Endothelial cell of umbilical vein (primary cell): ENCODE measurements around the gene URM1. TPM values are rescaled to one million over a fixed set of nuclear protein-coding genes. Genes with fewer than 3 reads are reported as not detected.

ENCODE experiments used
- BruUV-seq: library from RNA; stranded (reverse); fragments of 400-500 nt; replicated peaks from 2 replicates; lab custom pipeline; 2021; lab: Mats Ljungman, UMichigan
- CTCF ChIA-PET: fragments of 300-600, 350-600 bp; sonication (Branson Sonifier 250); formaldehyde crosslinking; loops from one replicate; lab custom pipeline; 2021; ENCODE audit warnings: antibody characterized with exemption, inconsistent platforms; lab: Charles Lee
- POLR2A ChIA-PET: fragments of 300-600, 350-600 bp; sonication (Branson Sonifier 250); formaldehyde crosslinking; loops from one replicate; lab custom pipeline; 2021; ENCODE audit warnings: antibody characterized with exemption, inconsistent platforms; lab: Charles Lee
- DNase-seq: peaks from one replicate; pipeline ENCODE4 v3.0.0-alpha.2; 2011; ENCODE audit warnings: low read depth, low spot score
- FAIRE-seq: peaks from 2 replicates; lab custom pipeline; 2011; peaks lifted over from hg19 to GRCh38; lab: Jason Lieb, UNC
- H2AFZ ChIP-seq: 2 replicates; pipeline ENCODE4 v1.6.0; 2012; ENCODE audit warnings: low read depth, low read length, control low read depth, inconsistent platforms
- H3K27ac ChIP-seq: 2 replicates; pipeline ENCODE4 v1.5.1; 2011; ENCODE audit warnings: low read depth, mild to moderate bottlenecking, control low read depth, low read length, moderate library complexity; ENCODE audit not compliant: insufficient read depth
- H3K27me3 ChIP-seq, 2 experiments: 2 replicates each; pipeline versions ENCODE4 v1.6.0 to v1.6.1; 2011; ENCODE audit warnings: low read length in 2 of 2, mixed read lengths in 1 of 2; ENCODE audit not compliant: control insufficient read depth in 2 of 2, insufficient read depth in 2 of 2
- H3K36me3 ChIP-seq, 2 experiments: 2 replicates in 1 of 2; 3 replicates in 1 of 2; pipeline ENCODE4 v1.5.1; 2011; ENCODE audit warnings: low read length in 2 of 2, mild to moderate bottlenecking in 1 of 2, moderate library complexity in 1 of 2; ENCODE audit not compliant: control insufficient read depth in 2 of 2, insufficient read depth in 2 of 2; ENCODE audit errors: extremely low read depth in 1 of 2
- H3K4me1 ChIP-seq: 3 replicates; pipeline ENCODE4 v1.5.1; 2011; ENCODE audit warnings: mild to moderate bottlenecking, low read length; ENCODE audit not compliant: control insufficient read depth, insufficient read depth; ENCODE audit errors: extremely low read depth
- H3K4me2 ChIP-seq: 2 replicates; pipeline ENCODE4 v1.6.1; 2011; ENCODE audit warnings: low read length, control low read depth, mixed read lengths; ENCODE audit not compliant: insufficient read depth
- H3K4me3 ChIP-seq, 3 experiments: fragments of 200-600 bp in 1 of 3; sonication (generic), shearing (Covaris generic) in 1 of 3; replicated peaks in 1 of 3; 2 replicates each; pipeline ENCODE4 v1.5.1; 2011 to 2016; ENCODE audit warnings: control low read depth in 3 of 3, low read length in 3 of 3, mild to moderate bottlenecking in 2 of 3, inconsistent platforms in 1 of 3, low read depth in 1 of 3, moderate library complexity in 1 of 3; ENCODE audit not compliant: insufficient read depth in 1 of 3
- H3K79me2 ChIP-seq: 2 replicates; pipeline ENCODE4 v1.6.0; 2012; ENCODE audit warnings: low read length, inconsistent platforms; ENCODE audit not compliant: control insufficient read depth, insufficient read depth
- H3K9ac ChIP-seq: replicated peaks from 2 replicates; pipeline ENCODE3; 2011; ENCODE audit warnings: low read length, control low read depth; ENCODE audit not compliant: insufficient read depth; ENCODE audit errors: extremely low read depth
- H3K9me1 ChIP-seq: replicated peaks from 3 replicates; pipeline ENCODE4 v1.6.0; 2011; ENCODE audit warnings: mild to moderate bottlenecking, low read length; ENCODE audit not compliant: control insufficient read depth, insufficient read depth; ENCODE audit errors: extremely low read depth
- H3K9me3 ChIP-seq: replicated peaks from 2 replicates; pipeline ENCODE4 v1.5.1; 2012; ENCODE audit warnings: low read length, inconsistent platforms; ENCODE audit not compliant: control insufficient read depth, insufficient read depth
- H4K20me1 ChIP-seq: replicated peaks from 2 replicates; pipeline ENCODE3; 2011; ENCODE audit warnings: mild to moderate bottlenecking, low read length; ENCODE audit not compliant: control insufficient read depth, insufficient read depth; ENCODE audit errors: extremely low read depth
- CTCF ChIP-seq, 2 donors: IDR thresholded peaks; 1 replicate in 1 of 2; 2 replicates in 1 of 2; pipeline ENCODE4 v1.5.1; 2011; ENCODE audit warnings: low read length in 2 of 2, mild to moderate bottlenecking in 2 of 2, moderate library complexity in 2 of 2, control low read depth in 1 of 2, inconsistent platforms in 1 of 2, low read depth in 1 of 2; ENCODE audit not compliant: insufficient read depth in 1 of 2; ENCODE audit errors: extremely low read depth in 1 of 2
- EZH2 ChIP-seq: IDR thresholded peaks from 2 replicates; pipeline ENCODE4 v1.6.1; 2012; ENCODE audit warnings: borderline replicate concordance, low read depth, mild to moderate bottlenecking, moderate library complexity, low read length, inconsistent platforms; ENCODE audit not compliant: severe bottlenecking
- FOS ChIP-seq: IDR thresholded peaks from 2 replicates; pipeline ENCODE4 v1.6.1; 2011; ENCODE audit warnings: mild to moderate bottlenecking, low read length, moderate library complexity, borderline replicate concordance; ENCODE audit not compliant: insufficient read depth
- GATA2 ChIP-seq: IDR thresholded peaks from 2 replicates; pipeline ENCODE4 v1.7.0; 2011; ENCODE audit warnings: low read depth, mild to moderate bottlenecking, moderate library complexity, mixed read lengths, low read length; ENCODE audit not compliant: insufficient read length, insufficient read depth
- JUN ChIP-seq: IDR thresholded peaks from 2 replicates; pipeline ENCODE4 v1.6.1; 2011; ENCODE audit warnings: borderline replicate concordance, low read depth; ENCODE audit not compliant: insufficient read length, insufficient read depth
- MAX ChIP-seq: IDR thresholded peaks from 2 replicates; pipeline ENCODE4 v1.6.1; 2011; ENCODE audit not compliant: insufficient read depth, insufficient read length
- MYC ChIP-seq: IDR thresholded peaks from one replicate; pipeline ENCODE4 v1.6.1; 2011; ENCODE audit warnings: mild to moderate bottlenecking, low read depth, low read length
- POLR2A ChIP-seq: IDR thresholded peaks from 2 replicates; pipeline ENCODE4 v1.6.1; 2012; ENCODE audit warnings: low read depth, mild to moderate bottlenecking, control low read depth, low read length
- POLR2AphosphoS5 ChIP-seq: IDR thresholded peaks from 2 replicates; pipeline ENCODE4 v1.6.1; 2012; ENCODE audit warnings: low read depth, mild to moderate bottlenecking, control low read depth, low read length, moderate library complexity; ENCODE audit not compliant: insufficient read depth
- dilution Hi-C: fragments of 300-500 bp; cut with MboI; formaldehyde crosslinking; loops from one replicate; pipeline ENCODE4 v1.15.0; 2019; ENCODE audit warnings: low sequenced_read_pairs; ENCODE audit not compliant: extremely low pct_ligation_motif_present
- intact Hi-C: fragments of 100-400 bp; cut with micrococcal nuclease; formaldehyde crosslinking; loops from one replicate; pipeline ENCODE4 v1.10.0; 2022
- polyA plus RNA-seq, 4 experiments: library from polyadenylated mRNA; depleted of rRNA in 3 of 4; stranded (reverse) in 3 of 4; unstranded in 1 of 4; fragments of >200 nt; gene quantifications; 2 replicates each; pipeline versions ENCODE4 v1.2.1 to v1.2.3, GENCODE V29; 2011 to 2012; ENCODE audit warnings: missing spikeins in 1 of 4
- total RNA-seq: library from RNA; stranded (reverse); gene quantifications from 2 replicates; pipeline ENCODE4 v1.2.3, GENCODE V29; 2021

URM1 gene
- total and polyA plus RNA-seq, 2 donors (not counting 3 experiments of a cell fraction or from before 2014, with no cell fraction given) = 86.5 to 100 TPM

GRCh38 chr9:128397831-128398230 is 26.7 kb downstream of the URM1 start:
- POLR2A ChIA-PET = no interaction called here
- Histone ChIP-seq H3K9me1 (no peaks in the 10 kb centered on the region), H3K9me3 (no peaks in the 10 kb centered on the region), H3K27me3 (no peaks in the 10 kb centered on the region), H3K4me3 (no peak overlapping the region), H3K27ac (no peak overlapping the region), H3K4me2 (no peak overlapping the region), H2AFZ (no peak overlapping the region), H3K79me2 (no peaks in the 10 kb centered on the region), H3K36me3 (no peaks in the 10 kb centered on the region), H3K9ac (no peak overlapping the region), H3K4me1 (peaks cover 5% of the 10 kb centered on the region), H4K20me1 (no peaks in the 10 kb centered on the region)
- TF ChIP-seq POLR2AphosphoS5 (no peak), JUN (no peak), GATA2 (no peak)
- FAIRE-seq (no peak), DNase-seq (no peak)
- intact Hi-C loops = no loop called here
- CTCF ChIA-PET = interaction anchor here (1.0 to 3.3 kb wide), 6 partner anchors 9 to 102 kb away, joined by 3 to 14 read pairs (median 8); partner anchors contain the start of genes CERCAM and URM1
- dilution Hi-C loops = no loop called here
- no TSS peak for BruUV-seq

GRCh38 chr9:128399861-128400260 is 28.7 kb downstream of the URM1 start:
- DNase-seq (no peak), FAIRE-seq (no peak)
- CTCF ChIA-PET = interaction anchor here (2.1 kb wide), 1 partner anchor 11 kb away, joined by 9 read pairs; no protein-coding TSS in a partner anchor
- H3K27me3 ChIP-seq = no peaks in the 10 kb centered on the region
- TF ChIP-seq MAX (no peak), GATA2 (no peak), FOS (no peak), POLR2AphosphoS5 (no peak), POLR2A (no peak), CTCF (IDR thresholded peaks at IDR 0.05; ENCODE audit: extremely low read depth in 1 of 2, insufficient read depth in 1 of 2, low read depth in 1 of 2, low read length in 2 of 2) (no peak), MYC (no peak), EZH2 (no peak), JUN (no peak)
- peaks cover 5% of the 10 kb centered on the region for H3K4me1 ChIP-seq
- no peaks in the 10 kb centered on the region for H3K79me2 ChIP-seq
- H3K36me3 ChIP-seq = no peaks in the 10 kb centered on the region
- no peak overlapping the region for H3K27ac ChIP-seq
- no peak overlapping the region for H3K9ac ChIP-seq
- intact Hi-C loops (no loop called here), dilution Hi-C loops (no loop called here)
- POLR2A ChIA-PET = no interaction called here
- H3K9me1 ChIP-seq = no peaks in the 10 kb centered on the region
- no peaks in the 10 kb centered on the region for H3K9me3 ChIP-seq
- no peaks in the 10 kb centered on the region for H4K20me1 ChIP-seq
- H3K4me2 ChIP-seq = no peak overlapping the region
- BruUV-seq = no TSS peak
- H3K4me3 ChIP-seq = no peak overlapping the region
- H2AFZ ChIP-seq = no peak overlapping the region
